ENCODE results near the gene LGALS3BP.

The LGALS3BP gene

DNA sequence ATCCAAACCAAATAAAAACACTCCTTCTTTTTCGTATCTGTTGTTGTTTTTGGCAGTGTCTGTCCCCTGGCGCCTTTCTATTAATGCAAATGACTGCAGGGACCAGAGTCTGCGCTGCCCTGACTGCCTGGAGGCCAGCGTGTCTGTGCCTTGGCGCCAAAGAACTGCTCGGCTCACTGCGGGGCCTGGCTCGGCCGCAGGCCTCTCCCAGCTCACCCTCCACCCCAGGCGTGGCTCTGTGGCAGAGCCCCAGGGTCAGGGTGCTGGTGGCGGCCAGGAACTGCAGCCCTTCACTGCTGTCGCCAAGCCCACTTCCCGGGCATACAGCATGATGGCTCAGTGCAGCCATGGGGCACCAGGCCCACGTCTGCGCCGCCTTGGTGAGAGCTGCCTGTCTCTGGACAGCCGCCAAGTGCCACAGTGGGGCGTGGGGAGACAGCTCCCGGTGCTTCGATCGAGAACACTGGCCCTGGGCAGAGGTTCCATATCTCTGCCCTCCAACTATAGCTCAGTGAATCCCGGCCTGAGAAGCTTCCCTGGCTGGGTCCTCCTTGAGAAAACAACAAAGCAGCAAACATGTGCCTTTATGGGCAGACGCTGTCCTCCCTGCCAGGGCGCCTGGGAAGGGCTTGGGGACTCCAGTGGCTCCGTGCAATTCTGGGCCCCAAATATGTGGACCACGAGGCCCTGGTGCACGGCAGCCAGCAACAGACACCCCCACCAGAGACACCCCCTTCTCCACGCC lies 18.8 kb upstream of the LGALS3BP start:
- DNase-seq = no peak

DNA sequence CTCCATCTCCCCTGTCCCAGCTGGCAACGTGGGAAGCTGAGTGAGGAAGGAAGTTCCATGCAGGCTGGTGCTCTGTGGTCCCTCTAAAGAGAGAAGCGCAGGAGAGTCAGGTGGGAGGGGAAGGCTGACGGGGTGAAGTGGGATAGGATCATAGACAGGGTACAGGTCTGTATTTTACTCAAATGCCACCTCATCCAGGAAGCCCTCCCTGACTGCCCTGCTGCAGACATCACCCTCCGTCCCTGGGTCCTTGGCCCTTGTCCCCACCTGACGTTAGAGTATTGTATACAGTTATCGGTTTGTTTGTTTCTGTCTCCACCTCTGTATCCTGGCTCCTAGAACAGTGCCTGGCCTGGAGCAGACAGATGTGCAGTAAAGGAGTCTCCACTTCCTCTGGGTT lies 18.2 kb upstream of the LGALS3BP start:
- DNase-seq = no peak

DNA sequence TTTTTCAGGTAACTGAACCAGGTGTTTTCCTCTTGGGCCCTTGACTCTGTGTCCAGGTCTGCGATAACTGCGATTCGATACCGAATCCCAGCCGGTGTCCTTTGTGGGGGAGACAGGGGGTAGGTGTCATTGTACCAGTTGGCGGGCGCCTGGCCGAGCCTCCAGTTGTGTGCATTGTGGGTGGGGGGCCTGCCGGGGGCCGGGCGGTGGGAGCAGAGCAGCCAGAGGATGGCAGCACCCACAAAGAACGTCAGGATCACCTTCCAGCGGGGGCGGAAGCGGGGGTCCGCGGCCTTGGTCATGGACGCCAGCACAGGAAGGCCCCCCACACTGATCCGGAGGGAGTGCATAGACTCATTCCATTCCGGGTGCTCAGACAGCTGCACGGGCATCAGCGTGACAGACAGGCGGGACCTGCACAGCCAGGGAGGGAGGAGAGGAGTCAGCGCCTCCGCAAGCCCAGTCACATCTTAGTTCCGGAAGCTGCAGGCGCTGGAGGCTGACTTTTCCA lies 17.6 kb upstream of the LGALS3BP start:
- DNase-seq = no peak

DNA sequence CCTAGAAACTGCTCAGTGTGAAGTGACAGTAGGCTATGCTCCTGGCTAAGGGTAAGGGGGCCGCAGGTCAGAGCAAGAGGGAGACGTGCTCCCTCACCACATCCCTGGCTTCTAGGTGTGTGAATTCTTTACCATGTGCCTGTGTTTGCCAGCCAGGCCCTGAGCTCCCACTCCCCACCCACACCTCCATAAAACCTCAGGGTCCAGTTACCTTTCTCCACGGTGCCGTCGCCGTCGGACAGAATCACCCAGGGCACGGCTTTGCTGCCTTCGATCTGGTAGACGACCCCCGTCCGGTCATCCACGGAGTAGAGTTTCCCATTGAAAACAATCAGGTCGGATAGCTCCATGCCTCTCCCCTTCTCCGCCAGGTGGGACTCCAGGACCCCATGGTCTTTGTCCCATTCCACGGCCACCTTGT lies 17.1 kb upstream of the LGALS3BP start:
- no peak for DNase-seq

DNA sequence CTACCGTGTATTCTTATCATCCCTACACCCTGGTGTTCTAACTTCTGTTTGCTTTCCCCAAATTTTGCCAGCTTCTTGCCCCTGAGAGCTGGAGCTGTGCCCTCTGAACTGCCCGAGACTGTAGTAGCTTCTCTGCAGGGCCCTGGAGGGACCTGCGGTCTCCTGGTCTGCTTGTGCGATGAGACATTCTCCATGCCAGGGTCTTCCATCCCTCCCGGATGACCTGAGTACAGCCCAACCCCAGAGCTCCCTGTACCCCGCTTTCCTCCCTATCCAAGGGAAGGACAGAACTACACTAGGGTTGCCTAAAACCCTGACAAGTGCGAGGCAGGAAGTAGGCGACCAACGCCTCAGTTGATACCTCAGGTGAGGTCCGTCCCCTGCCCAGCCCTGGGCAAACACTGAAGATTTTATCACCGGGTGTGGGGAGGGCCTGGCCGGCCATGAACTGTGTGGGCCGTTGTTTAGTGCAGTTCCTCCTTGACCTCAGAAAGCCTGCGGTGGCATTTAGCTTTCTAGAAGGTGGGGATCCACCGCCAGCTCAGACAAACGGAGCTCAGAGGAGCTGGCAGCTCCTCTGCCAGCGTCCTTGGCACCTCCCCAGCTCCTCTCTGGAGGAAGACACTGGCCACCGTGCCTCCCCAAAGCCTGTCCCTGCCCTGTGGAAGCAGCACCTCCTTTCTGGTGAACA lies 16.2 kb upstream of the LGALS3BP start:
- DNase-seq = no peak

DNA sequence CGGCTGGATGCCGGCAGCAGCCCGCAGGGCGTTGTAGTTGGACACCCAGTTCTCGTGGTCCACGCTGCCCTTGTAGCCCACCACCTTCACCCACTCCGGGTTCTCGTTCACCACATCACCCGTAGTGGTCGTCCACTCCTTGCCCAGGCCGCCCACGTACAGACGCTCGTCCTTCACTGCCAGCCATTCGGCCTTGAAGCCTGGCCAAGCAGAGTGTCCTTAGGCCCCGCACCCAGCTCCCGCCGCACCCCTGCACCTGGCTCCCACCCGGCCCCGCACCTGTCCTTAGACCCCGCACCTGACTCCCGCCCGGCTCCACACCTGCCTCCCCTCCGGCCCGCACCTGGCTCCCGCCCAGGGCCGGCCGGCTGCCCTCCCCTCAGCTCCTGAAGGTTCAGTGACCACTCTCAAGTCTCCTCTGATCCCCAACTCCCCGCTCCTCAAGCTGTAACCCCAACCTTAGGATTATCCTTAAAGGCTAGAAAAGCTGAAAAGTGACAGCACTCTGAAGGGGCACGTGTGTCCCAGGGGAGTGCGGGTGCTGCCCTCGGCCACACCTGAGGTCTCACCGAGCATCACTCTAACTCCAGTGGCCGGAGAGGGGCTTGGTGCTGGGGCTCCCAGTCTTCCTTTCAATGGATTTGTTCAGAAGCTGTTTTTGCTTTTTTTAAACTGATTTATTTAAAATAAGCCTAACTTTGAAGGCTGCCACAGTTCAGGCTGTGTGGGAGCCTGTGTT lies 15.5 kb upstream of the LGALS3BP start:
- DNase-seq = no peak

DNA sequence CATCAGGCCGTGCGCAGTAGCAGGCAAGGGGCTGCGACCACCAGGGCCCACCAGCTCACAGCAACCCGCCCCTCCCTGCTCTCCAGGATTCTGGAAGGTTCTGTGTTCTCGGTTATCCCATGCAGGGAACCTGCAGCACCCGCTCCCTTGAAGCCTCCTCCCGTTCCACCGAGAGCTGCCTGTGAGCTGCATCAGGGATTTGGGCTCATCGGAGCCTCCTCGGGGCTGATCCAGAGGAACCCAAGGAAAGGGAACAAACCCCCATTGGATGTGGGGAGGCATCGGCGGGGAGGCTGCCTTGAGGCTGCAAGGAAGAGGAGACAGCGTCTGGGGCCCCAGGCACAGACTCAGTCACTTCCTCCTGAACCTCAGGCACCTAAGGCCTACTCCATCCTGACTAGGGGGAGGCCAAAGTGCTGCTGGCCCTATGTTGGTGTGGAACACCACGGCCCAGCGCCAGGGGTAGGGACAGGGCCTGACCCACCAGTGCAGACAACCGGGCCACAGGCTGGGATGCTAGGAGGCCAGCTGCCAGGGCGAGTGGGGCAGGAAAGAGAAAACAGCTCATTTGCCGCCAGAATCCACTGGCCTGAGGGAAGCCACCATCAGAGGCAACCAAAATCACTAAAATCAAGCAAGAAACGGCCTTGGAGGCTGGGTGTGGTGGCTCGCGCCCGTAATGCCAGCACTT lies 14.4 kb upstream of the LGALS3BP start:
- no peak for DNase-seq

DNA sequence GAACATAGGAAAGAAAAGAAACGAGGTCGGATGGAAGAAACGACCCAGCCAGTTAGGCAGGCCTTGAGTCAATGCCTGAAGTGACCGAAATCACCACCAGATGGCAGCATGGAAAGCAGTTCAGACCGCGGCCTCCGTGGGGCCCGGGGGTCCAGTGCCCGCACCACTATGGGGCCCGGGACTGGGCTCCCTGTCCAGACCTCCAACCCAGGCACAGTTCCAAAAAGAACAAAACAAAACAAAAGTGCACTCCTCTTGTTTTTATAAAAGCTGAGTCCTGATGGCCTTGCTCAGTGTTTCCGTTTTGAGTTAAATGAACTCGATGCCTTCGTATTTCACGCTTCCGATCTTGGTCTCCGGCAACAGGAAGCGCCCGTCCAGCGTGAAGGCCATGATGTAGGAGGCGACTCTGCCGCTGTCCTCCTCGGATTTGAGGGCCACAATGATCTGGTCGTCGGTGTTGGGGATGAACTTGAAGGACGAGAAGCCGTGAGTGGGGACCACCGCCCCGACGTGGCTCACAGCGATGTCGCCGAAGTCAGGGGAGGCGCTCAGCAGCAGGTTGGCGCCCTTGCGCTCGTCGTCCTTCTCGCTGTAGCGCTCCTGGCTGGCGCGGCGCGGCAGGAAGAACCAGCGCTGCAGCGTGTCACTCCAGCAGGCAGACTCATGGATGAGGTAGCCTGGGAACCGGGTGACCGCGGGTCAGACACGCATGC lies 13.7 kb upstream of the LGALS3BP start:
- DNase-seq = peak; percentile 18 to 48

DNA sequence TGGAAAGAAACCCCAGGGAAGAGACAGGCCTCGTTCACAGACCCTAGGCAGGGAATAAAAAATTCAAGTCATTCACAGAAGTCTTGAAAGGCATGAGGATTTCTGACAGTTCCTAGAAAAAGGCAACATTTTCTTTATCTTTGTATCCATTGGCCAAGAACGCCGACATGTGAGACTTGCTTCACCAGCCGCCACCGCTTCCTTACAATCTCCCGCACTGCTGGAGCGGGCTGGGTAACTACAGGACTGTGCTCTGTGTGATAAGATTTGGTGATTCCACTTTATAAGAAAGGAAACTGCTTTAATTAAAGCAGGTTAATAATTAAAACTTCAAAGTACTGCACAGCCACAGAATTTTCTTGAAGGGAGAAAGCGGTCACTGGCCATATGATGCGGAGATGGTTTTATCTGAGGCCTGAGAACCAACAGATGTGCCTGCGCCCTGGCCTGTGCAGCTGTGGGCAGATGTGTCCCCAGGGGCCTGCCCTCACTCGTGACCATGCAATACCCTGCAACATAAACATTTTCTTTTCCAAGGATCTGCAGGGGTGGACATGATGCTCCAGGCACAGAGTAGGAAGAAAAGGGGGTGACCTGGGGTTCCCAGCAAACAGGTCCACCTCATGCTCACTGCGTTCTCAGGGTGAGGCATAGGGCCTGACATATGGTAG lies 13.0 kb upstream of the LGALS3BP start:
- no peak for DNase-seq

DNA sequence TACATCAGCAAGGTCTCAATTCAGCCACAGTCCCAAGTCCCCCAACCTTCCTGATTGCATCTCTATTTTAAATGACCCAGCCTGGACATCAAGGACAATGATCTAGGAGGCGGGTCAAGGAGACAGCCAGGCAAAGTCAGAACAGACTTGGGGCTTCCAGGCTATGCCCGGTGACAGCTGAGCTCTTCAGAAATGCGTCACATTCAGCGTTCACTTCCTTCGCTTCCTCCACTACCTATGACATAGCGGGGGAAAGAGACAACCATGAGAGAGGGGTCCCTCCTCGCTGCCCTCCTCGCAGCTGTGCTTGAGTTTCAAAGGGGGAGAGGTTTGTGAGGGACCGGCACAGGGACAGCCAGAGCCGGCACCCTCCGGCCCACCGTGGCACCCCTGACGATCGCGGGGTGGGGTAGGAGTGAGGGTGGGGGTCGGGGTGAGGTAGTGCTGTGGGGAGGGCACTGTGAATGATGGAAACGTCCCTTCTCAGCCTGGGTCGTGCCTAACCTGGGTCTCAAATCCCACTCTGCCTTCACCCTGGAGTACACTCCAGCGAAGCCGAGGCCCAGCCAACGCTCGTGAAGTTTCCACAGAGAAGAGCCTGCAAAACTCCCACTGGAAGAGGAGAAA lies 12.3 kb upstream of the LGALS3BP start:
- DNase-seq = no peak

DNA sequence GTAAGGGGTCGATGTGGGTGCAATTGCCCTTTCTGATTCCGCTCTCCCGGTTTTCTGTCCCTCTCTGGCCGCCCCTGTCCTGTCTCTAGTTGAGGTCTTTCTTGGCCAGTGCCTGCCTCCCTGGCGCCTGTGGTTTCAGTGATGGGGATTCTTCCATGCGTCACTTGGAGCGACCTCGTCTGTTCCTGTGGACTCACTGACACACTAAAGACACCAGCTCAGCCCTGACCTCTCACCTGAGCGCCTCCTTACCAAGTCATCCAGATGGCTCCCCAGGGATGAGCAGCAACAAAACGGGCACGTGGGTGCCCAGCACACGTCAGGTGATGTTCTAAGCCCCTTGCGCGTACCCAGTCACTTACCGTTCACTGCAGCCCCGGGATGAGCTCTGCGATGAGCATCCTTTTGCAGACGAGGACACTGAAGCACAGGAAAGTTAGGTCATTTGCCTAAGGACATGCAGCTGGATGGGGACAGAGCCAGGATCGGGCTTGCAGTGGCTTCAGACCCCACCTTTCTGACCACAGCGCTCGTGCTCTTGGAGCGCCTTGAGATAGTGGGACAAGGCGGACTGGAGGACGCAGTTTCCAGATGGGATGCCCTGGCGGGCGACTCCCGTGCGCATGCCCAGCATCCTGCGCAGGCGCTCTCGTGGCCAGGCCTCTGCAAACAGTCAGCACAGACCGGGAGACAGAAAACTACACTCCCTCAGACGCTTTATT lies 11.5 kb upstream of the LGALS3BP start:
- DNase-seq = no peak

DNA sequence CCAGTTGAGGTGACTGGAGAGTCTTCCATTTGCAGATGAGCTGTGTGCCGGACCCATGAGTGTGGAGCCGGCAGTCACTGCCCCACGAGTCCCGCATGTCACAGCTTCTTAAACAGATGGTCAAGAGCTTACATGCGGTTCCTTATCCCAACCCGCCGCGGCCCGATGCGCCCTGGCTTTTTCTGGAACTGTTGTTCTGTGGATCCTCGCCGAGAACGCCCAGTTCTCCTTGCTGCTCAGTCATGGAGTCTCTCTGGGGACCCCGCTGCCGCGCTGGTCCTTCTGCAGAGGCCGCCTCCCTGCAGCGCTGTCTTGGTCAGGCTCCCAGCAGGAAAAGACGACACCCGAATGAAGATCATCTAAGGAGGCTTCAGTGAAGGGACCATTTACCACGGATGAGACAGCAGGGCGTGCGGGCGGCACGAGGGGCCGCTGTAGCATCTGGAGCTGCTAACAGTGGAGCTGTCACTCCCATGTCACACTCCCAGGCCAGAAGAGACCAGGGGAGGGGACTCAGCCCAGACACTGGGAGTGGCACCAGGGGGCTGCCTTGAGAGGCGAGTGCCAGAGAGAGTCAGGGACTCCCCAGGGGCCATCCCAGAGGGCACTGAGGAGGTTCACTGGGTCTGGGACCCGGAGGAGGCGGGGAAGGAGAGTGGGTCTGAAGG lies 10.8 kb upstream of the LGALS3BP start:
- DNase-seq = no peak

DNA sequence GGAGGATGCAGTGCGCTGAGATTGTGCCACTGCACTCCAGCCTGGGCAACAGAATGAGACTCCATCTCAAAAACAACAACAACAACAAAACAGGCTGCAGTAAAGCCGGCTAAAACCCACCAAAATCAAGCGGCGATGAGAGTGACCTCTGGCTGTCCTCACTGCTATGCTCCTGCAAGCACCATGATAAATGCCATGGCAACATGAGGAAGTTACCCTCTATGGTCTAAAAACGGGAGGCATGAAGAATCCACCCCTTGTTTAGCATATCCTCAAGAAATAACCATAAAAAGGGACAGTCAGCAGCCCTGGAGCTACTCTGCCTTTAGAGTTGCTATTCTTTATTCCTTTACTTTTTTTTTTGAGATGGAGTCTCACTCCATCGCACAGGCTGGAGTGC lies 8.4 kb upstream of the LGALS3BP start:
- DNase-seq = no peak

DNA sequence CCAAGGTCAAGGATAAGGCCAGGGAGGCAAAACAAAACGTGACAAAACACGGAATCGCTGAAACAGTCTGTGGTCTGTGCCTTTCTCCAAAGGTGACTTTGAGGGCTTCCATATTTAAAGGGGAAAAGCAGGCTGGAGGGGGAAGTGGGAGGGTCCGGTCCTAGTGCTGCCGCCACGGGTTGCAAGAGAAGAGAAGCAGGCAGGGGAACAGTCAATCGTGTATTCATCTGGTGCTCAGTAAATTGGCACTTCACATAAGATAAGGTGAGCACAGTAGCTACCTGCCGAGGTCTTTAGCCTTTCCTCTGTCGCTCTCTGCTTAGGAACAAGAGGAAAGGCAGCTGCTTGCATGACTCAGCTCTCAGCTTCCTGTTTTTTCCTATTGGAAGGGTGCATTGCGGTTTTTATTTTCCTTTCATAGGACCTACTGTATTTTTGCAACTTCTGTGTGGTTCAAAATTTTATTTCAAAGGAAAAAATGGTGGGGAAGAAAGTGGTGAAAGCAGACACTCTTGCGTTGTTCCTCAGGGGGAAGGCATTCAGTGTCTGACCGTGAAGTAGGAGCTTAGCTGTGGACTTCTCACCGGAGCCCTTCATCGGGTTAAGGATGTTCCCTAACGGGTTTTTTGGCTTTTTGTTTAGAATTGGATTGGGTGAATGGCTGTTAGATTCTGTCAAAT lies 7.1 kb upstream of the LGALS3BP start:
- DNase-seq = no peak

DNA sequence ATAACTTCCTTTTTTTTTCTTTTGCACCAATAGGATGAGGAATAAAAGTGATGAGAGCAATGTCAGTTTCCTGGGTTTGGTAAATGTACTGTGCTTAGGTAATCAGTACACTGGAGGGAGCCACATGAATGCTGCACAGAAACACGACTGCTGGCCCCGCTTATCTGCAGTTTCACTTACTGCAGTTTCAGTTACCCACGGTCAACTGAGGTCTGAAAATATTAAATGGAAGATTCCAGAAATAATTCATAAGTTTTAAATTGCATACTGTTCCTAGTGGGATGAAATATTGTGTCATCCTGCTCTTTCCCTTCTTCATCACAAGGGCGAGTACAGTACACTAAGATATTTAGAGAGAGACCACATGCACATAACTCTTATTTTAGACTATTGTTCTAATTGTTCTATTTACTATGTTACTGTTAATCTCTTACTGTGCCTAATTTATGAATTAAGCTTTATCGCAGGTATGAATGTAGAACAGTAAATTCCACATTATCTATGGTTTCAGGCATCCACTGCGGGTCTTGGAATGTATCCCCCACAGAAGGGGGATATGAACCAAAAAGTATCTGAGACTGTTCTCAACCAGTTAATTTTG lies 6.4 kb upstream of the LGALS3BP start:
- peak in 1 of 2 donors; percentile 24 for DNase-seq

DNA sequence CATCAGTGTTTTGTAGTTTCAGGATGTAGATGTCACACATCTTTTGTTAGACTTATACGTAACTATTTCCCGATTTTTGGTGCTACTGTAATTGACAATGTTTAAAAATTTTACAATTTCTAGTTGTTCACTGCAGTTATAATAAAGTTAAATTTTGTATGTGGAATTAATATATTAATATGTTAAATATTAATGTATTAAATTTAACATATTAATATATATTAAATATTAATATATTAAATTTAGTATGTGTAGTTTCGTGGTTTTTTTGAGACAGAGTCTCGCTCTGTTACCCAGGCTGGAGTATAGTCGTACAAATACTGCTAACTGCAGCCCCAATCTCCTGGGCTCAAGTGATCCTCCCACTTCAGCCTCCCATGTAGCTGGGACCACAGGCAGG lies 5.7 kb upstream of the LGALS3BP start:
- DNase-seq = no peak

DNA sequence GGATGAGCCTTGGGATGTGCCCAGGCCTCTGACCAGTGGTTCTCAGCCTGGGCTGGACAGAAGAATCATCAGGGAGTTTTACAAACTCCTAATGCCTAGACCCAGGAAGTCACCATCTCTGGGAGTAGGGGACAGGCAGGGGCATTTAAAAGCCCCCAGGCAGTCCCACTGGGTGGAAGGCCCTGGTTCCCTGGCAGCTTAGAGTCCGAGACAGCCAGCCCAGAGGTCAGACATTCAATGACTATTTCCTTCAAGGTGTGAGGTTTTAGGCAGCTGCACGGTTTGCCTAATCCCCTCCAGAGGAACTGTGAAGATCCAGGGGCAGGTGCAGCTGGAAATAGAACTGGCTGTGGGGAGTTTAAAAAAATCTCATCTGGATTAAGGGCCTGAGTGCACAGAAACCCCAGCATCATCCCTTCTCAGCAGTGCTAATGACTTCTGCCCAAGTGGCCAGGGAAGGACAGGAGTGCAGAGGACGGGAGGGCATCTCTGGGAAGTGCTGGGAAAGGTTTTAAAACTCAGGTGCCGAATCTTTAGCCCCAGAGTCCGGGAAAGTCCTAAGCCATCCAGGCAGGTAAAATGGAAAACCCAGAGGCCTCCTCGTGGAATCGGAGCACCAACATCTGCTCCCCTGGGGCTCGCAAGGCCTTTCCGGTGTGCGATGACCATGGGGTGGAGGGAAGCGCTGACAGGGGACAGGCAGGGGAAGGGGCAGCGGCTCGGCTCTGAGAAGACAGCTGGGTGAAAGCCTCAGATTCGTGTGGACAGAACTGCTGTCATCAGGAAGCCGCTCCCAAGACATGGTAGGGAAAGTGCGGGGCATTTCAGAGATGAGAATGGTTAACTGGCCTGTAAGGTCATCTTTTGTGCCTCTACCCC lies 1.5 kb upstream of the LGALS3BP start:
- DNase-seq = no peak

DNA sequence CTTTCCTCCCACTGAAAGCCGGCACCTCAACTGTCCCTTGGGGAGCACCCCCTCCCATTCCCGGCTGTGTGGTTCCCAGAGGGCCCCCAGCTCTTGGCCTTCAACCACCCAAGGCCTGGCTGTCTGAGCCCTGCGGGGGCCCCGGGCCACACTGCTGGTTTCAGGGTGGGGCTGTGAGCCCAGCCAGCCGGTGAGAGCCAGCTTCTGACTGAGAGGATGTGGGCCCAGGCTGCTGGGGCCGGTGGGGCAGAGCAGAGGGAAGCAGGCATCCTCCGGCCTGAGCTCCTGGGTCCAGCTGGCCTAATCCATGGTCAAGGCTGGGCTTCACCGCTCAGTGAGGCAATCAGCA lies 875 bp upstream of the LGALS3BP start:
- no peak for DNase-seq
